K562 (cell line): Measurements from ENCODE around the gene PHEX. TPM values are rescaled to one million over a fixed set of nuclear protein-coding genes. Genes with fewer than 3 reads are reported as not detected.

Source experiments
- ATAC-seq: fragments of 200-7000 bp; cut with Tn5 transposase; 3 replicates; pipeline ENCODE4 v1.9.1; 2020; ENCODE audit warnings: moderate library complexity
- BruUV-seq: library from RNA; stranded (reverse); fragments of 400-500 nt; replicated peaks from 2 replicates; lab custom pipeline; 2021; lab: Mats Ljungman, UMichigan
- CTCF ChIA-PET: fragments of 300-600 bp; formaldehyde crosslinking; extraction: SDS; loops from one replicate; lab custom pipeline; 2021; ENCODE audit warnings: low intra/inter-chr PET ratio; lab: Yijun Ruan, JAX
- POLR2A ChIA-PET: fragments of 300-600, 350-650 bp; sonication (Branson Sonifier 250); formaldehyde crosslinking; extraction: SDS; loops from one replicate; lab custom pipeline; 2021; ENCODE audit warnings: antibody characterized with exemption, inconsistent platforms; lab: Yijun Ruan, JAX
- DNase-seq, 4 experiments: peaks; one replicate each; pipeline versions ENCODE4 v3.0.0 to v3.0.0-alpha.2; 2011 to 2018; ENCODE audit warnings: low spot score in 3 of 4, mixed read lengths in 3 of 4; ENCODE audit errors: extremely low read depth in 1 of 4
- FAIRE-seq: peaks from 2 replicates; lab custom pipeline; 2011; peaks lifted over from hg19 to GRCh38; lab: Jason Lieb, UNC
- H2AFZ ChIP-seq: 2 replicates; pipeline ENCODE4 v1.6.0; 2011; ENCODE audit warnings: low read depth, low read length, control low read depth, inconsistent platforms
- H3K27ac ChIP-seq: fragments of 200-600 bp; 3 replicates; pipeline ENCODE4 v1.8.0; 2011; ENCODE audit warnings: low read depth, mild to moderate bottlenecking, control low read depth, inconsistent platforms, low read length, moderate library complexity, mixed read lengths; ENCODE audit errors: extremely low read depth
- H3K27me3 ChIP-seq, 2 experiments: fragments of 300-600 bp in 1 of 2; 2 replicates in 1 of 2; 3 replicates in 1 of 2; pipeline versions ENCODE4 v1.6.0 to v1.8.0; 2011; ENCODE audit warnings: inconsistent platforms in 2 of 2, low read length in 2 of 2, mild to moderate bottlenecking in 1 of 2, mixed read lengths in 1 of 2, moderate library complexity in 1 of 2; ENCODE audit not compliant: control insufficient read depth in 2 of 2, insufficient read depth in 2 of 2
- H3K36me3 ChIP-seq: fragments of 300-600 bp; 3 replicates; pipeline ENCODE4 v1.8.0; 2011; ENCODE audit warnings: mild to moderate bottlenecking, low read length, inconsistent platforms; ENCODE audit not compliant: control insufficient read depth, insufficient read depth
- H3K4me1 ChIP-seq, 2 experiments: fragments of 200-600 bp in 1 of 2; replicated peaks in 1 of 2; 2 replicates in 1 of 2; 3 replicates in 1 of 2; pipeline versions ENCODE4 v1.5.1 to v1.8.0; 2011; ENCODE audit warnings: inconsistent platforms in 2 of 2, low read length in 2 of 2, mild to moderate bottlenecking in 1 of 2, mixed read lengths in 1 of 2, moderate library complexity in 1 of 2; ENCODE audit not compliant: control insufficient read depth in 2 of 2, insufficient read depth in 2 of 2
- H3K4me2 ChIP-seq: 2 replicates; pipeline ENCODE4 v1.6.1; 2011; ENCODE audit warnings: low read length, control low read depth, inconsistent platforms, mixed read lengths; ENCODE audit not compliant: insufficient read depth
- H3K4me3 ChIP-seq: fragments of 200-600 bp; sonication (generic), shearing (Covaris generic); 2 replicates; pipeline ENCODE4 v1.5.1; 2016; ENCODE audit warnings: control low read depth, inconsistent platforms
- H3K79me2 ChIP-seq: fragments of 200-600 bp; 3 replicates; pipeline ENCODE4 v1.8.0; 2011; ENCODE audit warnings: low read length, inconsistent platforms; ENCODE audit not compliant: control insufficient read depth, insufficient read depth
- H3K9ac ChIP-seq, 2 experiments: 2 replicates each; pipeline versions ENCODE4 v1.6.0 to v1.6.1; 2011; ENCODE audit warnings: low read depth in 2 of 2, low read length in 2 of 2, control low read depth in 1 of 2, inconsistent platforms in 1 of 2, mild to moderate bottlenecking in 1 of 2, mixed read lengths in 1 of 2; ENCODE audit not compliant: insufficient read depth in 1 of 2
- H3K9me1 ChIP-seq: one replicate; pipeline ENCODE4 v1.6.0; 2011; ENCODE audit warnings: inconsistent platforms, mild to moderate bottlenecking, low read length, moderate library complexity; ENCODE audit not compliant: control insufficient read depth, insufficient read depth
- H3K9me3 ChIP-seq: replicated peaks from 2 replicates; pipeline ENCODE4 v1.5.1; 2011; ENCODE audit warnings: low read depth, low read length, inconsistent platforms; ENCODE audit not compliant: control insufficient read depth, insufficient read depth
- H4K20me1 ChIP-seq: replicated peaks from 2 replicates; pipeline ENCODE4 v1.6.1; 2011; ENCODE audit warnings: low read length, inconsistent platforms, mixed read lengths; ENCODE audit not compliant: control insufficient read depth, insufficient read depth
- HEY1 ChIP-seq: fragments of 250-450 bp; sonication (Bioruptor Pico); IDR thresholded peaks from 2 replicates; pipeline ENCODE4 v1.5.0; 2020; ENCODE audit warnings: mild to moderate bottlenecking, moderate library complexity, borderline replicate concordance
- JUNB ChIP-seq: fragments of 450-650 bp; formaldehyde crosslinking; conservative IDR thresholded peaks from 2 replicates; pipeline ENCODE4 v1.4.0; 2020; ENCODE audit warnings: mild to moderate bottlenecking
- NR2C1 ChIP-seq, 2 experiments: fragments of 450-650 bp; IDR thresholded peaks; 2 replicates each; pipeline ENCODE4 v1.6.1; 2017; ENCODE audit warnings: mild to moderate bottlenecking in 2 of 2, antibody characterized with exemption in 1 of 2, inconsistent platforms in 1 of 2, missing compliant biosample characterization in 1 of 2, missing genetic modification characterization in 1 of 2
- NR2F6 ChIP-seq: fragments of 450-650 bp; formaldehyde crosslinking; IDR thresholded peaks from 2 replicates; pipeline ENCODE4 v1.4.0; 2020; ENCODE audit warnings: mild to moderate bottlenecking
- ZBTB17 ChIP-seq: fragments of 450-650 bp; formaldehyde crosslinking; IDR thresholded peaks from 2 replicates; pipeline ENCODE4 v1.4.0; 2020; ENCODE audit warnings: mild to moderate bottlenecking
- ZKSCAN3 ChIP-seq: fragments of 250-450 bp; sonication (Bioruptor Pico); IDR thresholded peaks from 2 replicates; pipeline ENCODE4 v1.4.0; 2020
- ZNF212 ChIP-seq: fragments of 450-650 bp; formaldehyde crosslinking; IDR thresholded peaks from 2 replicates; pipeline ENCODE4 v1.4.0; 2020; ENCODE audit warnings: mild to moderate bottlenecking
- WGBS: fragments of 100-300 bp; shearing (Covaris generic); methylation state at CpG from one replicate; pipeline ENCODE4 v1.1.6; 2016; ENCODE audit warnings: low coverage, mixed read lengths; ENCODE audit not compliant: insufficient coverage; ENCODE audit errors: missing lambda C conversion rate; 5-methylcytosine and 5-hydroxymethylcytosine counted together
- in situ Hi-C: fragments of 300-500 bp; cut with MboI; formaldehyde crosslinking; loops from 4 replicates; pipeline ENCODE4 v1.15.0; 2018; ENCODE audit warnings: inconsistent platforms, mixed read lengths
- intact Hi-C: fragments of 100-400 bp; cut with micrococcal nuclease; formaldehyde crosslinking; loops from 2 replicates; pipeline ENCODE4 v1.14.2; 2022
- polyA plus RNA-seq, 8 experiments: library from polyadenylated mRNA; depleted of rRNA in 4 of 8; stranded (reverse) in 5 of 8; unstranded in 3 of 8; fragments of >200 nt; fragmentation: Nextera tagmentation in 2 of 8; fragmentation: Illumina TruSeq in 1 of 8; extraction: Ambion mirVana in 2 of 8; extraction: Trizol in 1 of 8; gene quantifications; 2 replicates each; pipeline versions ENCODE4 v1.2.1 to v1.2.3, GENCODE V29; 2011 to 2014; ENCODE audit warnings: inconsistent platforms in 1 of 8, missing spikeins in 1 of 8
- total RNA-seq, 7 experiments: library from RNA; depleted of rRNA in 6 of 7; stranded (reverse); fragments of >200 nt in 6 of 7; fragmentation: Illumina TruSeq in 2 of 7; extraction: Trizol in 2 of 7; gene quantifications; 2 replicates each; pipeline versions ENCODE4 v1.2.1 to v1.2.3, GENCODE V29; 2011 to 2021; ENCODE audit warnings: low replicate concordance in 1 of 7
- TF ChIP-seq, protein P1 (sequence below): fragments of 250-450 bp; sonication (Bioruptor Pico); IDR thresholded peaks from 2 replicates; pipeline ENCODE4 v1.4.0; 2020; ENCODE audit warnings: mild to moderate bottlenecking, moderate library complexity, borderline replicate concordance
- TF ChIP-seq, protein P2 (sequence below): fragments of 250-450 bp; sonication (Bioruptor Pico); IDR thresholded peaks from 2 replicates; pipeline ENCODE4 v1.5.0; 2021; ENCODE audit warnings: mild to moderate bottlenecking, moderate library complexity
- TF ChIP-seq, protein P3 (sequence below): fragments of 450-650 bp; conservative IDR thresholded peaks from 2 replicates; pipeline ENCODE4 v1.6.1; 2016; ENCODE audit warnings: missing genetic modification characterization, low read depth, mild to moderate bottlenecking, control low read depth, missing compliant biosample characterization
- TF ChIP-seq, protein P4 (sequence below): fragments of 250-450 bp; sonication (Bioruptor Pico); IDR thresholded peaks from 2 replicates; pipeline ENCODE4 v1.5.0; 2022; ENCODE audit warnings: mild to moderate bottlenecking

The PHEX gene
- total and polyA plus RNA-seq, 9 of the 15 experiments (the other 6 are each of a cell fraction or from before 2014, with no cell fraction given) = 0.01 to 0.11 (median 0.04) TPM; not detected in 6

DNA sequence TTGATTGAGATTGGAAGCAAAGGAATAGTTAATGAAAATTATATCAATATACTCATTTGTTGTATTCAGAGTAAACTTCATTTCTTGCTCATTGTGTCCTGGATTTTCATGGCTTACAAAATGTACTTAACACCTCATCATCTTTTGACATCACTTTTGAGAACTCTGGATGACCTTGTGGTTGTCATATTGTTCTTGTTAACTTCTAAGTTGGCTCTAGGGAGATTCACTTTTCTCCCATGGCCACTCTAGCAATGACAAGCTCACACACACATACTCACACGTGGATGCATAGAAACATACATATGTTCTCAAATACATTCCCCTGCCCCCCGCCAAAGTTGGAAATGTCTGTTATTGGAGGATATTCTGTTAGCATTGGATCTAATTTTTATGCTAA lies 15.3 kb downstream of the PHEX start (continued):
- no peak for TF ChIP-seq ZNF212 (CRISPR knock-in tag)

DNA sequence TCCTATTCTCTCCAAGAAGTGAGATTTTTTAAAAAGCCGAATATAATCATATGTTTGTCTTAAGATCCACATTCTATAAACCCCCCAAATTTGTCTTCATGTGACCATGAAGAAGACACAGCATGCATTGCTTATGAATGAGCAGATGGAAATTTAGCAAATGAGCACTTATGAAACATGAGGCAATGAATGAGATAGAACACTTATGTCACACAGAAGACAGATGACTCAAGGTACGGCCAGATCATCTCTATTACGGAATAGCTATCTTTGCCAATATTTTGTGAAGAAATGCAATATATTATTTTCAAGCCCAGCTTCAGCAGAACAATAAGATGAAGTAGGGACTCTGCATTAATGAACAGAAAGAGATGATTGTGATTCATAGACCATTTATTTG lies 21.4 kb downstream of the PHEX start:
- Histone ChIP-seq H3K4me2 (no peak overlapping the region), H3K27me3 (peaks cover 0 to 4% of the 10 kb centered on the region in 2 experiments; a peak in 1 of 5 replicates), H3K9me1 (no peaks in the 10 kb centered on the region), H3K79me2 (no peaks in the 10 kb centered on the region), H3K27ac (no peak overlapping the region), H3K4me1 (no peaks in the 10 kb centered on the region), H3K9ac (no peak overlapping the region), H3K4me3 (no peak overlapping the region), H3K36me3 (no peaks in the 10 kb centered on the region), H4K20me1 (no peaks in the 10 kb centered on the region), H3K9me3 (no peaks in the 10 kb centered on the region), H2AFZ (no peak overlapping the region)
- no TSS peak for BruUV-seq
- CTCF ChIA-PET = no interaction called here
- intact Hi-C loops (no loop called here), in situ Hi-C loops (no loop called here)
- POLR2A ChIA-PET = no interaction called here
- DNase-seq = no peak
- ATAC-seq = no peak
- FAIRE-seq = no peak
- 0% methylated on average over 2 of the region's 3 CpGs for WGBS
- TF ChIP-seq ZKSCAN3 (CRISPR knock-in tag) = no peak
- TF ChIP-seq, protein P1, sequence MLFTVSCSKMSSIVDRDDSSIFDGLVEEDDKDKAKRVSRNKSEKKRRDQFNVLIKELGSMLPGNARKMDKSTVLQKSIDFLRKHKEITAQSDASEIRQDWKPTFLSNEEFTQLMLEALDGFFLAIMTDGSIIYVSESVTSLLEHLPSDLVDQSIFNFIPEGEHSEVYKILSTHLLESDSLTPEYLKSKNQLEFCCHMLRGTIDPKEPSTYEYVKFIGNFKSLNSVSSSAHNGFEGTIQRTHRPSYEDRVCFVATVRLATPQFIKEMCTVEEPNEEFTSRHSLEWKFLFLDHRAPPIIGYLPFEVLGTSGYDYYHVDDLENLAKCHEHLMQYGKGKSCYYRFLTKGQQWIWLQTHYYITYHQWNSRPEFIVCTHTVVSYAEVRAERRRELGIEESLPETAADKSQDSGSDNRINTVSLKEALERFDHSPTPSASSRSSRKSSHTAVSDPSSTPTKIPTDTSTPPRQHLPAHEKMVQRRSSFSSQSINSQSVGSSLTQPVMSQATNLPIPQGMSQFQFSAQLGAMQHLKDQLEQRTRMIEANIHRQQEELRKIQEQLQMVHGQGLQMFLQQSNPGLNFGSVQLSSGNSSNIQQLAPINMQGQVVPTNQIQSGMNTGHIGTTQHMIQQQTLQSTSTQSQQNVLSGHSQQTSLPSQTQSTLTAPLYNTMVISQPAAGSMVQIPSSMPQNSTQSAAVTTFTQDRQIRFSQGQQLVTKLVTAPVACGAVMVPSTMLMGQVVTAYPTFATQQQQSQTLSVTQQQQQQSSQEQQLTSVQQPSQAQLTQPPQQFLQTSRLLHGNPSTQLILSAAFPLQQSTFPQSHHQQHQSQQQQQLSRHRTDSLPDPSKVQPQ (CRISPR knock-in tag) = no peak
- TF ChIP-seq, protein P2, sequence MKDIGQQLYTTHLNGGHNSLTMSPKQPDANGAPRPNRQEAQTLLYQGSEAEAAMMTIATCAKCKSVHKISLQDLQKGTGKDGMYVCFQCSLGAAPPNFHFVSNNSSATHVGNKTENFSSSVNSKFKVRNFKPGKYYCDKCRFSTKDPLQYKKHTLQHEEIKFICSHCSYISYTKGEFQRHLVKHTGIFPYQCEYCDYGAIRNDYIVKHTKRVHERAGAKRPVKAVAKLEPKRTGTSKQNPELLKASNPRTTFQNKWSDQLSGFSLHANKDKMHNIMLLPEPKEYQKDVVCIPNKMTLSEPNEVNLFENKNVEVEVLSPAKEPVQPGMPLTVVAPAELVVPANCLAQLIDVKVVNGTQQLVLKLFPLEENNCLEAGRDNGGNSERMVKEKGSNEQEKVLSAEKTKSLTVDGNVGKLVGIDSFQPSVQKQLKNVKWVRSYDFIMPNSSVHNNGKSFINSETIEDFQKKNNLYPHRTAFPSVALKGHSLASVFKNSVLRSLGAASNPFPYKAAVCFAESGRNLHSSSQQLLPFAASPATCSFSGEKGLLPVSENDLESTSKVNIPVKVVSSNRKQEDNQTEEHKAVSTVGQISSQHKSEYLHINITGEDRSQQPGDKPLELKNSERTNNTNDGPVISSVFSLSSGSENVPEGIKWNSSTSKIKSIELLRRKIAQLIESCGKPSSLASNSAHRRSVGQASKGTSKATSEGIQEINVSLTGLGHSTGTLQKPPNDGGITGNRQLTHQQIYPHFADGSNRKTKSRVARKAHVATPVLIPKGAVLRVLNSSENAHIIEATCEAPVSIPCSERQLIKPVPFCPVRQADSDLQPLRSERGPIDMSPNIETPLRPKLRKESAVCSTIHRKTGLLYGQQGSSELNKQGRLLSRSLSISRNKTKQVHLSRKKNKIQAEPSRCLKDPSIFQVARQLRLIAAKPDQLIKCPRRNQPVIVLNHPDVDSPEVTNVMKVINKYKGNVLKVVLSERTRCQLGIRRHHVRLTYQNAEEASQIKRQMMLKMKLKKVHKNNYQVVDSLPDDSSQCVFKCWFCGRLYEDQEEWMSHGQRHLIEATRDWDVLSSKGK = no peak
- TF ChIP-seq NR2F6 (CRISPR knock-in tag) = no peak
- no peak for TF ChIP-seq ZBTB17 (CRISPR knock-in tag)
- no peak for TF ChIP-seq HEY1
- TF ChIP-seq, protein P3, sequence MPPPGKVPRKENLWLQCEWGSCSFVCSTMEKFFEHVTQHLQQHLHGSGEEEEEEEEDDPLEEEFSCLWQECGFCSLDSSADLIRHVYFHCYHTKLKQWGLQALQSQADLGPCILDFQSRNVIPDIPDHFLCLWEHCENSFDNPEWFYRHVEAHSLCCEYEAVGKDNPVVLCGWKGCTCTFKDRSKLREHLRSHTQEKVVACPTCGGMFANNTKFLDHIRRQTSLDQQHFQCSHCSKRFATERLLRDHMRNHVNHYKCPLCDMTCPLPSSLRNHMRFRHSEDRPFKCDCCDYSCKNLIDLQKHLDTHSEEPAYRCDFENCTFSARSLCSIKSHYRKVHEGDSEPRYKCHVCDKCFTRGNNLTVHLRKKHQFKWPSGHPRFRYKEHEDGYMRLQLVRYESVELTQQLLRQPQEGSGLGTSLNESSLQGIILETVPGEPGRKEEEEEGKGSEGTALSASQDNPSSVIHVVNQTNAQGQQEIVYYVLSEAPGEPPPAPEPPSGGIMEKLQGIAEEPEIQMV (tag) = no peak
- TF ChIP-seq, protein P4, sequence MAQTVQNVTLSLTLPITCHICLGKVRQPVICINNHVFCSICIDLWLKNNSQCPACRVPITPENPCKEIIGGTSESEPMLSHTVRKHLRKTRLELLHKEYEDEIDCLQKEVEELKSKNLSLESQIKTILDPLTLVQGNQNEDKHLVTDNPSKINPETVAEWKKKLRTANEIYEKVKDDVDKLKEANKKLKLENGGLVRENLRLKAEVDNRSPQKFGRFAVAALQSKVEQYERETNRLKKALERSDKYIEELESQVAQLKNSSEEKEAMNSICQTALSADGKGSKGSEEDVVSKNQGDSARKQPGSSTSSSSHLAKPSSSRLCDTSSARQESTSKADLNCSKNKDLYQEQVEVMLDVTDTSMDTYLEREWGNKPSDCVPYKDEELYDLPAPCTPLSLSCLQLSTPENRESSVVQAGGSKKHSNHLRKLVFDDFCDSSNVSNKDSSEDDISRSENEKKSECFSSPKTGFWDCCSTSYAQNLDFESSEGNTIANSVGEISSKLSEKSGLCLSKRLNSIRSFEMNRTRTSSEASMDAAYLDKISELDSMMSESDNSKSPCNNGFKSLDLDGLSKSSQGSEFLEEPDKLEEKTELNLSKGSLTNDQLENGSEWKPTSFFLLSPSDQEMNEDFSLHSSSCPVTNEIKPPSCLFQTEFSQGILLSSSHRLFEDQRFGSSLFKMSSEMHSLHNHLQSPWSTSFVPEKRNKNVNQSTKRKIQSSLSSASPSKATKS (CRISPR knock-in tag) = no peak
- TF ChIP-seq NR2C1 (IDR thresholded peaks at IDR 0.05) = no peak
- TF ChIP-seq NR2C1 (tag; IDR thresholded peaks at IDR 0.05) = no peak
- TF ChIP-seq JUNB = no peak
